PFSK-1 (cell line): ENCODE results near the gene RO60.

Experiments used
- FOXP2 ChIP-seq: optimal IDR thresholded peaks from 2 replicates; pipeline ENCODE3; 2011; ENCODE audit warnings: borderline replicate concordance, control low read depth, inconsistent platforms; ENCODE audit not compliant: insufficient read depth; ENCODE audit errors: extremely low read length, extremely low read depth
- POLR2AphosphoS5 ChIP-seq: IDR thresholded peaks from 2 replicates; pipeline ENCODE4 v1.6.1; 2012; ENCODE audit warnings: low read depth, mild to moderate bottlenecking, control low read depth, low read length, moderate library complexity
- REST ChIP-seq, 2 experiments: IDR thresholded peaks; 2 replicates each; pipeline versions ENCODE4 v1.6.1 to v1.8.0; 2011 to 2012; ENCODE audit warnings: low read depth in 2 of 2, low read length in 2 of 2, control low read depth in 1 of 2, inconsistent platforms in 1 of 2, mild to moderate bottlenecking in 1 of 2, moderate library complexity in 1 of 2; ENCODE audit not compliant: insufficient read depth in 1 of 2
- SIN3A ChIP-seq: IDR thresholded peaks from 2 replicates; pipeline ENCODE4 v1.6.1; 2012; ENCODE audit warnings: mild to moderate bottlenecking, low read length, moderate library complexity, borderline replicate concordance; ENCODE audit not compliant: insufficient read depth
- TAF1 ChIP-seq: IDR thresholded peaks from 2 replicates; pipeline ENCODE4 v1.6.1; 2012; ENCODE audit warnings: low read length, control low read depth, borderline replicate concordance; ENCODE audit not compliant: insufficient read depth

GRCh38 chr1:193014400-193014799 is 45.0 kb upstream of the RO60 start:
- TF ChIP-seq POLR2AphosphoS5 = no peak
- TF ChIP-seq REST (IDR thresholded peaks at IDR 0.05; ENCODE audit: insufficient read depth in 1 of 2, low read depth in 2 of 2, low read length in 2 of 2) = no peak
- no peak for TF ChIP-seq TAF1
- no peak for TF ChIP-seq SIN3A
- TF ChIP-seq FOXP2 = no peak
